K562 (cell line): Measurements from ENCODE around the gene SELENOT. TPM values are rescaled to one million over a fixed set of nuclear protein-coding genes. Genes with fewer than 3 reads are reported as not detected.

Experiments
- ATAC-seq: fragments of 200-7000 bp; cut with Tn5 transposase; 3 replicates; pipeline ENCODE4 v1.9.1; 2020; ENCODE audit warnings: moderate library complexity
- BruUV-seq: library from RNA; stranded (reverse); fragments of 400-500 nt; replicated peaks from 2 replicates; lab custom pipeline; 2021; lab: Mats Ljungman, UMichigan
- CTCF ChIA-PET: fragments of 300-600 bp; formaldehyde crosslinking; extraction: SDS; loops from one replicate; lab custom pipeline; 2021; ENCODE audit warnings: low intra/inter-chr PET ratio; lab: Yijun Ruan, JAX
- POLR2A ChIA-PET: fragments of 300-600, 350-650 bp; sonication (Branson Sonifier 250); formaldehyde crosslinking; extraction: SDS; loops from one replicate; lab custom pipeline; 2021; ENCODE audit warnings: antibody characterized with exemption, inconsistent platforms; lab: Yijun Ruan, JAX
- DNase-seq, 4 experiments: peaks; one replicate each; pipeline versions ENCODE4 v3.0.0 to v3.0.0-alpha.2; 2011 to 2018; ENCODE audit warnings: low spot score in 3 of 4, mixed read lengths in 3 of 4; ENCODE audit errors: extremely low read depth in 1 of 4
- FAIRE-seq: peaks from 2 replicates; lab custom pipeline; 2011; peaks lifted over from hg19 to GRCh38; lab: Jason Lieb, UNC
- H2AFZ ChIP-seq: 2 replicates; pipeline ENCODE4 v1.6.0; 2011; ENCODE audit warnings: low read depth, low read length, control low read depth, inconsistent platforms
- H3K27ac ChIP-seq: fragments of 200-600 bp; 3 replicates; pipeline ENCODE4 v1.8.0; 2011; ENCODE audit warnings: low read depth, mild to moderate bottlenecking, control low read depth, inconsistent platforms, low read length, moderate library complexity, mixed read lengths; ENCODE audit errors: extremely low read depth
- H3K27me3 ChIP-seq, 2 experiments: fragments of 300-600 bp in 1 of 2; 2 replicates in 1 of 2; 3 replicates in 1 of 2; pipeline versions ENCODE4 v1.6.0 to v1.8.0; 2011; ENCODE audit warnings: inconsistent platforms in 2 of 2, low read length in 2 of 2, mild to moderate bottlenecking in 1 of 2, mixed read lengths in 1 of 2, moderate library complexity in 1 of 2; ENCODE audit not compliant: control insufficient read depth in 2 of 2, insufficient read depth in 2 of 2
- H3K36me3 ChIP-seq: fragments of 300-600 bp; 3 replicates; pipeline ENCODE4 v1.8.0; 2011; ENCODE audit warnings: mild to moderate bottlenecking, low read length, inconsistent platforms; ENCODE audit not compliant: control insufficient read depth, insufficient read depth
- H3K4me1 ChIP-seq, 2 experiments: fragments of 200-600 bp in 1 of 2; replicated peaks in 1 of 2; 2 replicates in 1 of 2; 3 replicates in 1 of 2; pipeline versions ENCODE4 v1.5.1 to v1.8.0; 2011; ENCODE audit warnings: inconsistent platforms in 2 of 2, low read length in 2 of 2, mild to moderate bottlenecking in 1 of 2, mixed read lengths in 1 of 2, moderate library complexity in 1 of 2; ENCODE audit not compliant: control insufficient read depth in 2 of 2, insufficient read depth in 2 of 2
- H3K4me2 ChIP-seq: 2 replicates; pipeline ENCODE4 v1.6.1; 2011; ENCODE audit warnings: low read length, control low read depth, inconsistent platforms, mixed read lengths; ENCODE audit not compliant: insufficient read depth
- H3K4me3 ChIP-seq: fragments of 200-600 bp; sonication (generic), shearing (Covaris generic); 2 replicates; pipeline ENCODE4 v1.5.1; 2016; ENCODE audit warnings: control low read depth, inconsistent platforms
- H3K79me2 ChIP-seq: fragments of 200-600 bp; 3 replicates; pipeline ENCODE4 v1.8.0; 2011; ENCODE audit warnings: low read length, inconsistent platforms; ENCODE audit not compliant: control insufficient read depth, insufficient read depth
- H3K9ac ChIP-seq, 2 experiments: 2 replicates each; pipeline versions ENCODE4 v1.6.0 to v1.6.1; 2011; ENCODE audit warnings: low read depth in 2 of 2, low read length in 2 of 2, control low read depth in 1 of 2, inconsistent platforms in 1 of 2, mild to moderate bottlenecking in 1 of 2, mixed read lengths in 1 of 2; ENCODE audit not compliant: insufficient read depth in 1 of 2
- H3K9me1 ChIP-seq: one replicate; pipeline ENCODE4 v1.6.0; 2011; ENCODE audit warnings: inconsistent platforms, mild to moderate bottlenecking, low read length, moderate library complexity; ENCODE audit not compliant: control insufficient read depth, insufficient read depth
- H3K9me3 ChIP-seq: replicated peaks from 2 replicates; pipeline ENCODE4 v1.5.1; 2011; ENCODE audit warnings: low read depth, low read length, inconsistent platforms; ENCODE audit not compliant: control insufficient read depth, insufficient read depth
- H4K20me1 ChIP-seq: replicated peaks from 2 replicates; pipeline ENCODE4 v1.6.1; 2011; ENCODE audit warnings: low read length, inconsistent platforms, mixed read lengths; ENCODE audit not compliant: control insufficient read depth, insufficient read depth
- DNMT1 ChIP-seq: fragments of 450-650 bp; IDR thresholded peaks from 2 replicates; pipeline ENCODE4 v1.6.1; 2016; ENCODE audit warnings: antibody characterized with exemption, mild to moderate bottlenecking
- MCM2 ChIP-seq: fragments of 450-650 bp; IDR thresholded peaks from 2 replicates; pipeline ENCODE4 v1.6.1; 2017; ENCODE audit warnings: low read depth, mild to moderate bottlenecking
- NONO ChIP-seq, 2 experiments: fragments of 200-400 bp in 1 of 2; fragments of 450-650 bp in 1 of 2; formaldehyde crosslinking in 1 of 2; IDR thresholded peaks; 2 replicates each; pipeline ENCODE4 v1.6.1; 2017; ENCODE audit warnings: low read depth in 2 of 2, mild to moderate bottlenecking in 2 of 2, moderate library complexity in 2 of 2, low read length in 1 of 2
- POLR2AphosphoS2 ChIP-seq: IDR thresholded peaks from 2 replicates; pipeline ENCODE4 v1.6.1; 2012; ENCODE audit warnings: low read length, improper control_type of control experiment
- TEAD2 ChIP-seq: fragments of 450-650 bp; IDR thresholded peaks from 2 replicates; pipeline ENCODE4 v1.6.1; 2016; ENCODE audit warnings: missing genetic modification characterization, control low read depth, missing compliant biosample characterization
- ZMIZ1 ChIP-seq, 2 experiments: fragments of 150-350 bp in 1 of 2; IDR thresholded peaks; 2 replicates each; pipeline ENCODE4 v1.6.1; 2012 to 2016; ENCODE audit warnings: low read depth in 2 of 2, low read length in 2 of 2, mild to moderate bottlenecking in 1 of 2, moderate library complexity in 1 of 2
- ZNF143 ChIP-seq: sonication (generic); formaldehyde crosslinking; IDR thresholded peaks from 2 replicates; pipeline ENCODE4 v1.9.0; 2022; ENCODE audit warnings: mild to moderate bottlenecking, missing genetic modification reagents
- ZNF174 ChIP-seq: fragments of 250-450 bp; sonication (Bioruptor Pico); IDR thresholded peaks from 2 replicates; pipeline ENCODE4 v1.4.0; 2020; ENCODE audit warnings: mild to moderate bottlenecking
- ZNF232 ChIP-seq: sonication (generic); formaldehyde crosslinking; IDR thresholded peaks from 2 replicates; pipeline ENCODE4 v1.8.0; 2022; ENCODE audit warnings: mild to moderate bottlenecking, missing genetic modification reagents
- WGBS: fragments of 100-300 bp; shearing (Covaris generic); methylation state at CpG from one replicate; pipeline ENCODE4 v1.1.6; 2016; ENCODE audit warnings: low coverage, mixed read lengths; ENCODE audit not compliant: insufficient coverage; ENCODE audit errors: missing lambda C conversion rate; 5-methylcytosine and 5-hydroxymethylcytosine counted together
- in situ Hi-C: fragments of 300-500 bp; cut with MboI; formaldehyde crosslinking; loops from 4 replicates; pipeline ENCODE4 v1.15.0; 2018; ENCODE audit warnings: inconsistent platforms, mixed read lengths
- intact Hi-C: fragments of 100-400 bp; cut with micrococcal nuclease; formaldehyde crosslinking; loops from 2 replicates; pipeline ENCODE4 v1.14.2; 2022
- polyA plus RNA-seq, 8 experiments: library from polyadenylated mRNA; depleted of rRNA in 4 of 8; stranded (reverse) in 5 of 8; unstranded in 3 of 8; fragments of >200 nt; fragmentation: Nextera tagmentation in 2 of 8; fragmentation: Illumina TruSeq in 1 of 8; extraction: Ambion mirVana in 2 of 8; extraction: Trizol in 1 of 8; gene quantifications; 2 replicates each; pipeline versions ENCODE4 v1.2.1 to v1.2.3, GENCODE V29; 2011 to 2014; ENCODE audit warnings: inconsistent platforms in 1 of 8, missing spikeins in 1 of 8
- total RNA-seq, 7 experiments: library from RNA; depleted of rRNA in 6 of 7; stranded (reverse); fragments of >200 nt in 6 of 7; fragmentation: Illumina TruSeq in 2 of 7; extraction: Trizol in 2 of 7; gene quantifications; 2 replicates each; pipeline versions ENCODE4 v1.2.1 to v1.2.3, GENCODE V29; 2011 to 2021; ENCODE audit warnings: low replicate concordance in 1 of 7
- TF ChIP-seq, protein P1 (sequence below): fragments of 200-400 bp; formaldehyde crosslinking; IDR thresholded peaks from 2 replicates; pipeline ENCODE4 v1.6.1; 2017; ENCODE audit warnings: mild to moderate bottlenecking, low read depth, low read length, moderate library complexity
- TF ChIP-seq, protein P2 (sequence below): sonication (generic); formaldehyde crosslinking; IDR thresholded peaks from 2 replicates; pipeline ENCODE4 v1.8.1; 2023; ENCODE audit warnings: mild to moderate bottlenecking, missing genetic modification reagents
- TF ChIP-seq, protein P3 (sequence below): fragments of 250-450 bp; sonication (Bioruptor Pico); IDR thresholded peaks from 2 replicates; pipeline ENCODE4 v1.8.0; 2021; ENCODE audit warnings: moderate library complexity, mild to moderate bottlenecking, inconsistent platforms

SELENOT gene
- total and polyA plus RNA-seq, 9 of the 15 experiments (the other 6 are each of a cell fraction or from before 2014, with no cell fraction given) = 33.0 to 411 (median 91.9) TPM

DNA sequence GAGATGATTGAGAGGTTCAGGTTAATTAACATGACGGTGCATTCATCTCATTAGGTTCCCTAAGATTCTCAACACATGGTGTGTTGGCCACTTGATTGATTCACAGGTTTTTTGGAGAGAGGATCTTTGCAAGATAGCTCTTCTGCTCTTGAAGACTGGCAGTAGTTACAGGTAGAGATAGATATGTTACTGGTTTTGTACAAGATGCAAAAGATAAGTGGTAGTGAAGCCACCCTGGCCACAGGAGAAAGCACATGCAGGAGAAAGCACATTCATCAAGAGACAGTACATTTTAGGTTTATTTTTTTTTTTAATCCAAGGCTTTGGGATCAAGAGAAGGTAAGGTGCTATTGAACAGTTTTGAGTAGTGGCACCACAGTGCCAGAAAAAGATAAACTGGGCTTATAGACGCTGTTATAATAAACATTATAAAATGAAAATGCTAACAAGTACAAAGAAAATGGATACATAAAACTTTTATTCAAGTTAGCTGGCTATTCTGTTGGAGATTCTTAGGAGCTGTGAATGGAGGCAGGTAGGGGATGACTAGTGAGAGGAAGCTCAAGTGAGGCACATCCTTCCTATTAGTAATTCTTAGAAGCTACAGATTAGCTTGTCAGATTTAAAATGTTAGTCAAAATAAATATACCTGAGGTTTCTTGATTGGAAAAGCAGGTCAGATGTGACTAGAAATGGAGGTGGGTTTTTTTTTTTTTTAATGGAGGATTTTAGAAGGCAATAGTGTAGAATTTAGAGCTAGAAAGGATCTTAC, 10.8 kb downstream of the SELENOT start (continued):
- TF ChIP-seq, protein P1, sequence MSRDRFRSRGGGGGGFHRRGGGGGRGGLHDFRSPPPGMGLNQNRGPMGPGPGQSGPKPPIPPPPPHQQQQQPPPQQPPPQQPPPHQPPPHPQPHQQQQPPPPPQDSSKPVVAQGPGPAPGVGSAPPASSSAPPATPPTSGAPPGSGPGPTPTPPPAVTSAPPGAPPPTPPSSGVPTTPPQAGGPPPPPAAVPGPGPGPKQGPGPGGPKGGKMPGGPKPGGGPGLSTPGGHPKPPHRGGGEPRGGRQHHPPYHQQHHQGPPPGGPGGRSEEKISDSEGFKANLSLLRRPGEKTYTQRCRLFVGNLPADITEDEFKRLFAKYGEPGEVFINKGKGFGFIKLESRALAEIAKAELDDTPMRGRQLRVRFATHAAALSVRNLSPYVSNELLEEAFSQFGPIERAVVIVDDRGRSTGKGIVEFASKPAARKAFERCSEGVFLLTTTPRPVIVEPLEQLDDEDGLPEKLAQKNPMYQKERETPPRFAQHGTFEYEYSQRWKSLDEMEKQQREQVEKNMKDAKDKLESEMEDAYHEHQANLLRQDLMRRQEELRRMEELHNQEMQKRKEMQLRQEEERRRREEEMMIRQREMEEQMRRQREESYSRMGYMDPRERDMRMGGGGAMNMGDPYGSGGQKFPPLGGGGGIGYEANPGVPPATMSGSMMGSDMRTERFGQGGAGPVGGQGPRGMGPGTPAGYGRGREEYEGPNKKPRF = no peak
- TF ChIP-seq ZNF174 (CRISPR knock-in tag) (no peak), ZNF143 (CRISPR knock-in tag) (no peak), ZNF232 (CRISPR knock-in tag) (no peak), NONO (IDR thresholded peaks at IDR 0.05; ENCODE audit: low read depth in 2 of 2, low read length in 1 of 2) (no peak)
- TF ChIP-seq, all 486 proteins: peak for 0

GRCh38 chr3:150620002-150620689, 17.0 kb downstream of the SELENOT start:
- ChIA-PET CTCF (no interaction called here), POLR2A (interaction anchor here (0.6 to 1.1 kb wide), 4 partner anchors 11 to 924 kb away, joined by 3 to 4 read pairs (median 3); no protein-coding TSS in a partner anchor)
- no peaks in the 10 kb centered on the region for H3K9me3 ChIP-seq
- H3K4me1 ChIP-seq = no peaks in the 10 kb centered on the region
- WGBS = 86% methylated on average over 7 of the region's 7 CpGs
- no peaks in the 10 kb centered on the region for H3K9me1 ChIP-seq
- no peaks in the 10 kb centered on the region for H3K27me3 ChIP-seq
- no peak overlapping the region for H3K4me3 ChIP-seq
- ATAC-seq (peak; percentile 51), DNase-seq (no peak), FAIRE-seq (no peak)
- H3K4me2 ChIP-seq = no peak overlapping the region
- no peak overlapping the region for H3K9ac ChIP-seq
- no peak overlapping the region for H3K27ac ChIP-seq
- H3K36me3 ChIP-seq = peaks cover 49% of the 10 kb centered on the region; the same call in 2 of the 3 replicates
- peaks cover 67% of the 10 kb centered on the region for H3K79me2 ChIP-seq
- H2AFZ ChIP-seq = no peak overlapping the region
- no peaks in the 10 kb centered on the region for H4K20me1 ChIP-seq
- in situ Hi-C loops (no loop called here), intact Hi-C loops (no loop called here)
- BruUV-seq = no TSS peak
- TF ChIP-seq, protein P2, sequence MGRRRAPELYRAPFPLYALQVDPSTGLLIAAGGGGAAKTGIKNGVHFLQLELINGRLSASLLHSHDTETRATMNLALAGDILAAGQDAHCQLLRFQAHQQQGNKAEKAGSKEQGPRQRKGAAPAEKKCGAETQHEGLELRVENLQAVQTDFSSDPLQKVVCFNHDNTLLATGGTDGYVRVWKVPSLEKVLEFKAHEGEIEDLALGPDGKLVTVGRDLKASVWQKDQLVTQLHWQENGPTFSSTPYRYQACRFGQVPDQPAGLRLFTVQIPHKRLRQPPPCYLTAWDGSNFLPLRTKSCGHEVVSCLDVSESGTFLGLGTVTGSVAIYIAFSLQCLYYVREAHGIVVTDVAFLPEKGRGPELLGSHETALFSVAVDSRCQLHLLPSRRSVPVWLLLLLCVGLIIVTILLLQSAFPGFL (CRISPR knock-in tag) = no peak
- TF ChIP-seq TEAD2 (tag) (no peak), DNMT1 (no peak), POLR2AphosphoS2 (no peak), ZMIZ1 (IDR thresholded peaks at IDR 0.05; ENCODE audit: low read depth in 2 of 2, low read length in 2 of 2) (no peak), MCM2 (no peak)
- TF ChIP-seq, protein P3, sequence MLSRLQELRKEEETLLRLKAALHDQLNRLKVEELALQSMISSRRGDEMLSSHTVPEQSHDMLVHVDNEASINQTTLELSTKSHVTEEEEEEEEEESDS (CRISPR knock-in tag) = no peak
